Measurements from ENCODE around the gene CNTFR. TPM values are rescaled to one million over a fixed set of nuclear protein-coding genes. Genes with fewer than 3 reads are reported as not detected.

CNTFR gene
- polyA plus RNA-seq, 1 donor from 2014 or later = not detected

GRCh38 chr9:34606905-34607304 lies 17.4 kb upstream of the CNTFR start:
- no peaks in the 10 kb centered on the region for H3K36me3 Mint-ChIP-seq
- peaks cover 2 to 10% (median 10%) of the 10 kb centered on the region in 3 donors for H3K4me1 Mint-ChIP-seq
- no peaks in the 10 kb centered on the region for H3K9me3 Mint-ChIP-seq
- H3K27me3 Mint-ChIP-seq = peaks cover 1% of the 10 kb centered on the region
- no peak overlapping the region for H3K27ac Mint-ChIP-seq
- H3K4me3 Mint-ChIP-seq = no peak overlapping the region

- H3K36me3 Mint-ChIP-seq = no peaks in the 10 kb centered on the region
- H3K9me3 Mint-ChIP-seq = no peaks in the 10 kb centered on the region
- H3K27ac Mint-ChIP-seq = no peak overlapping the region
- no peak overlapping the region for H3K4me3 Mint-ChIP-seq
- H3K4me1 Mint-ChIP-seq = peaks cover 3 to 7% (median 5%) of the 10 kb centered on the region in 3 donors
- peaks cover 1% of the 10 kb centered on the region for H3K27me3 Mint-ChIP-seq
Observed at GRCh38 chr9:34606190-34606589, 16.7 kb upstream of the CNTFR start.

GRCh38 chr9:34603610-34604231 lies 14.2 kb upstream of the CNTFR start:
- no peaks in the 10 kb centered on the region for H3K36me3 Mint-ChIP-seq
- H3K9me3 Mint-ChIP-seq = no peaks in the 10 kb centered on the region
- H3K27me3 Mint-ChIP-seq = peaks cover 2% of the 10 kb centered on the region
- no peak overlapping the region for H3K27ac Mint-ChIP-seq
- no peak overlapping the region for H3K4me3 Mint-ChIP-seq
- H3K4me1 Mint-ChIP-seq = peaks cover 0 to 2% (median 0%) of the 10 kb centered on the region in 3 donors

- no peaks in the 10 kb centered on the region for H3K9me3 Mint-ChIP-seq
- H3K27me3 Mint-ChIP-seq = peaks cover 2% of the 10 kb centered on the region
- H3K27ac Mint-ChIP-seq = no peak overlapping the region
- H3K4me1 Mint-ChIP-seq = peaks cover 0 to 2% (median 0%) of the 10 kb centered on the region in 3 donors
- peak overlapping the region in 1 of 4 donors; percentile 2 for H3K4me3 Mint-ChIP-seq
- peaks cover 2% of the 10 kb centered on the region for H3K36me3 Mint-ChIP-seq
Observed at GRCh38 chr9:34601937-34602573, 12.5 kb upstream of the CNTFR start.

- Mint-ChIP-seq H3K4me3 (no peak overlapping the region), H3K36me3 (peaks cover 2% of the 10 kb centered on the region), H3K9me3 (no peaks in the 10 kb centered on the region), H3K27me3 (peaks cover 2% of the 10 kb centered on the region), H3K27ac (no peak overlapping the region), H3K4me1 (peaks cover 0 to 2% (median 0%) of the 10 kb centered on the region in 3 donors)
Observed at GRCh38 chr9:34600908-34601307, 11.4 kb upstream of the CNTFR start.

- H3K27me3 Mint-ChIP-seq = peaks cover 5% of the 10 kb centered on the region
- H3K4me1 Mint-ChIP-seq = peaks cover 0 to 2% (median 0%) of the 10 kb centered on the region in 3 donors
- H3K4me3 Mint-ChIP-seq = no peak overlapping the region
- H3K36me3 Mint-ChIP-seq = peaks cover 2% of the 10 kb centered on the region
- H3K27ac Mint-ChIP-seq = no peak overlapping the region
- no peaks in the 10 kb centered on the region for H3K9me3 Mint-ChIP-seq
Observed at GRCh38 chr9:34599546-34599945, 10.0 kb upstream of the CNTFR start.

- Mint-ChIP-seq H3K4me1 (peaks cover 0 to 16% (median 14%) of the 10 kb centered on the region in 3 donors), H3K4me3 (no peak overlapping the region), H3K36me3 (peaks cover 2% of the 10 kb centered on the region), H3K9me3 (no peaks in the 10 kb centered on the region), H3K27ac (no peak overlapping the region), H3K27me3 (peaks cover 38% of the 10 kb centered on the region)
Observed at GRCh38 chr9:34594177-34594576, 4.7 kb upstream of the CNTFR start.

GRCh38 chr9:34592895-34593601 lies 3.5 kb upstream of the CNTFR start:
- H3K4me1 Mint-ChIP-seq = peaks cover 0 to 23% (median 19%) of the 10 kb centered on the region in 3 donors
- H3K9me3 Mint-ChIP-seq = no peaks in the 10 kb centered on the region
- H3K27me3 Mint-ChIP-seq = peaks cover 49% of the 10 kb centered on the region
- H3K36me3 Mint-ChIP-seq = peaks cover 2% of the 10 kb centered on the region
- H3K4me3 Mint-ChIP-seq = peak overlapping the region in 3 of 4 donors; percentile 37 to 87 (median 54)
- no peak overlapping the region for H3K27ac Mint-ChIP-seq

- peak overlapping the region in 1 of 3 donors; percentile 31 for H3K27ac Mint-ChIP-seq
- peaks cover 0 to 23% (median 19%) of the 10 kb centered on the region in 3 donors for H3K4me1 Mint-ChIP-seq
- no peaks in the 10 kb centered on the region for H3K9me3 Mint-ChIP-seq
- no peaks in the 10 kb centered on the region for H3K36me3 Mint-ChIP-seq
- H3K4me3 Mint-ChIP-seq = peak overlapping the region; percentile 54 to 87 (median 80)
- H3K27me3 Mint-ChIP-seq = peaks cover 55% of the 10 kb centered on the region
Observed at GRCh38 chr9:34591917-34592866, 2.7 kb upstream of the CNTFR start.

- peak overlapping the region in 1 of 3 donors; percentile 46 for H3K27ac Mint-ChIP-seq
- no peaks in the 10 kb centered on the region for H3K36me3 Mint-ChIP-seq
- peaks cover 0 to 23% (median 19%) of the 10 kb centered on the region in 3 donors for H3K4me1 Mint-ChIP-seq
- peaks cover 61% of the 10 kb centered on the region for H3K27me3 Mint-ChIP-seq
- H3K9me3 Mint-ChIP-seq = no peaks in the 10 kb centered on the region
- peak overlapping the region; percentile 54 to 92 (median 83) for H3K4me3 Mint-ChIP-seq
Observed at GRCh38 chr9:34591248-34591916, 1.9 kb upstream of the CNTFR start.

GRCh38 chr9:34590381-34591247 lies 1.1 kb upstream of the CNTFR start:
- H3K27me3 Mint-ChIP-seq = peaks cover 69% of the 10 kb centered on the region
- H3K9me3 Mint-ChIP-seq = no peaks in the 10 kb centered on the region
- H3K4me3 Mint-ChIP-seq = peak overlapping the region; percentile 42 to 92 (median 83)
- H3K36me3 Mint-ChIP-seq = no peaks in the 10 kb centered on the region
- no peak overlapping the region for H3K27ac Mint-ChIP-seq
- H3K4me1 Mint-ChIP-seq = peaks cover 0 to 25% (median 20%) of the 10 kb centered on the region in 3 donors

- Mint-ChIP-seq H3K36me3 (no peaks in the 10 kb centered on the region), H3K27me3 (peaks cover 78% of the 10 kb centered on the region), H3K27ac (peak overlapping the region in 1 of 3 donors; percentile 91), H3K4me1 (peaks cover 0 to 25% (median 20%) of the 10 kb centered on the region in 3 donors), H3K4me3 (peak overlapping the region; percentile 21 to 94 (median 80)), H3K9me3 (no peaks in the 10 kb centered on the region)
Observed at GRCh38 chr9:34588671-34589635, 571 bp downstream of the CNTFR start.
